ENCODE data around the gene MLLT6. TPM values are rescaled to one million over a fixed set of nuclear protein-coding genes. Genes with fewer than 3 reads are reported as not detected.
A peak's percentile ranks its signal among the peaks of the same experiment; 100 is the strongest.

MLLT6 gene
- total and polyA plus RNA-seq, 2 of the 13 experiments (the other 11 are each of a cell fraction or from before 2014, with no cell fraction given): 50.7 to 69.5 TPM

GRCh38 chr17:38751144-38751807 is 46.2 kb downstream of the MLLT6 start (continued):
- TF ChIP-seq FOXP4 (CRISPR knock-in tag; IDR thresholded peaks at IDR 0.05) (no peak), BHLHE40 (IDR thresholded peaks at IDR 0.05; ENCODE audit: low read length) (no peak), BCLAF1 (IDR thresholded peaks at IDR 0.05) (no peak), ZNF563 (CRISPR knock-in tag; IDR thresholded peaks at IDR 0.05) (no peak), NFKBIZ (CRISPR knock-in tag; IDR thresholded peaks at IDR 0.05) (no peak), HNF4G (IDR thresholded peaks at IDR 0.05; ENCODE audit: borderline replicate concordance, low read depth, low read length) (no peak), HNF4G (CRISPR knock-in tag; IDR thresholded peaks at IDR 0.05; ENCODE audit: borderline replicate concordance, low read depth) (no peak), ZNF547 (CRISPR knock-in tag; IDR thresholded peaks at IDR 0.05) (no peak), ZNF496 (CRISPR knock-in tag; IDR thresholded peaks at IDR 0.05; ENCODE audit: insufficient replicate concordance) (no peak), KLF11 (CRISPR knock-in tag; IDR thresholded peaks at IDR 0.05) (no peak), NFIB (CRISPR knock-in tag; IDR thresholded peaks at IDR 0.05; ENCODE audit: borderline replicate concordance) (no peak), GMEB2 (CRISPR knock-in tag; IDR thresholded peaks at IDR 0.05; ENCODE audit: low read depth) (no peak), ZNF296 (CRISPR knock-in tag; conservative IDR thresholded peaks at IDR 0.05) (no peak), MAFK (conservative IDR thresholded peaks at IDR 0.05 in 1 of 2, IDR thresholded peaks at IDR 0.05 in 1 of 2; ENCODE audit: low read length in 2 of 2) (no peak), TAF1 (CRISPR knock-in tag; IDR thresholded peaks at IDR 0.05) (no peak), POLR2AphosphoS5 (IDR thresholded peaks at IDR 0.05; ENCODE audit: low read depth, low read length) (no peak), FOXM1 (CRISPR knock-in tag; IDR thresholded peaks at IDR 0.05) (no peak), ZNF775 (CRISPR knock-in tag; IDR thresholded peaks at IDR 0.05; ENCODE audit: borderline replicate concordance) (peak; percentile 70; the same call in 1 of the 2 replicates)

Measured in HepG2 (cell line).